ENCODE measurements around the gene SUMO3. TPM values are rescaled to one million over a fixed set of nuclear protein-coding genes. Genes with fewer than 3 reads are reported as not detected.

Gene SUMO3
- polyA plus RNA-seq, 1 donor (not counting 4 experiments of a cell fraction or from before 2014, with no cell fraction given): 115 TPM

DNA sequence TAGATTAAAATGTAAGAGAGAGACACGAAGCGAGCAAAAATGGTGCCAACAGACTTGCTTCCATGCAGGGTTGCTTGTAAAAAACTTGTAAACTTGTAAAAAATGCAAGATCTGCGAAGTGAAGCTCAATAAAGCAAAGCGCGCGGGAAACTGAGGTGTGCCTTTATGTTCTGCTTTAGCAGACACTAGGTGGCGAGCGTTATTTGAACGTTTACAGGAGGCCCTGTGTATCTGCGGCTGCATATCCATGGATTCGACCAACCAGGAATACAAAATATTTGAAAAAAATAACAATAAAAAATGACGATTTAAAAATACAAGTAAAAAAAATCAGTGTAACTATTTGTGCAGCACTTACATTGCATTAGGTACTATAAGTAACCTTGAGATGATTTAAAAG is 17.8 kb downstream of the SUMO3 start:
- FAIRE-seq (no peak), DNase-seq (ENCODE audit: low read depth, low spot score) (no peak)
- Histone ChIP-seq H2AFZ (ENCODE audit: control insufficient read depth, low read length) (no peak overlapping the region), H3K9ac (ENCODE audit: control insufficient read depth, extremely low read depth, insufficient read depth, low read length) (peak overlapping the region; percentile 83), H3K4me2 (ENCODE audit: control insufficient read depth, extremely low read depth, insufficient read depth, low read depth, low read length) (peak overlapping the region; percentile 75), H3K36me3 (ENCODE audit: control insufficient read depth in 2 of 2, extremely low read depth in 1 of 2, insufficient read depth in 2 of 2, low read length in 2 of 2) (peaks cover 6 to 18% of the 10 kb centered on the region in 2 experiments), H4K20me1 (ENCODE audit: control insufficient read depth, extremely low read depth, insufficient read depth, low read length) (peaks cover 10% of the 10 kb centered on the region), H3K9me1 (ENCODE audit: control insufficient read depth, extremely low read depth, insufficient read depth, low read length) (no peaks in the 10 kb centered on the region), H3K4me1 (ENCODE audit: control insufficient read depth, extremely low read depth, insufficient read depth, low read length) (peaks cover 17% of the 10 kb centered on the region), H3K9me3 (ENCODE audit: control insufficient read depth, low read depth, low read length) (no peaks in the 10 kb centered on the region), H3K27me3 (ENCODE audit: control insufficient read depth, extremely low read depth, insufficient read depth, low read length) (no peaks in the 10 kb centered on the region), H3K27ac (ENCODE audit: control insufficient read depth, insufficient read depth, low read length) (no peak overlapping the region), H3K4me3 (ENCODE audit: control insufficient read depth in 2 of 3, extremely low read depth in 1 of 3, insufficient read depth in 2 of 3, low read depth in 1 of 3, low read length in 3 of 3) (peak overlapping the region in 2 of 3 experiments; percentile 98 to 99), H3K79me2 (ENCODE audit: control insufficient read depth, insufficient read depth, low read length) (peaks cover 68% of the 10 kb centered on the region)
- dilution Hi-C loops (cut with MboI; ENCODE audit: extremely low pct_ligation_motif_present, low sequenced_read_pairs): no loop called here
- no peak for TF ChIP-seq EZH2 (IDR thresholded peaks at IDR 0.05; ENCODE audit: low read length)
- TF ChIP-seq, protein P1, sequence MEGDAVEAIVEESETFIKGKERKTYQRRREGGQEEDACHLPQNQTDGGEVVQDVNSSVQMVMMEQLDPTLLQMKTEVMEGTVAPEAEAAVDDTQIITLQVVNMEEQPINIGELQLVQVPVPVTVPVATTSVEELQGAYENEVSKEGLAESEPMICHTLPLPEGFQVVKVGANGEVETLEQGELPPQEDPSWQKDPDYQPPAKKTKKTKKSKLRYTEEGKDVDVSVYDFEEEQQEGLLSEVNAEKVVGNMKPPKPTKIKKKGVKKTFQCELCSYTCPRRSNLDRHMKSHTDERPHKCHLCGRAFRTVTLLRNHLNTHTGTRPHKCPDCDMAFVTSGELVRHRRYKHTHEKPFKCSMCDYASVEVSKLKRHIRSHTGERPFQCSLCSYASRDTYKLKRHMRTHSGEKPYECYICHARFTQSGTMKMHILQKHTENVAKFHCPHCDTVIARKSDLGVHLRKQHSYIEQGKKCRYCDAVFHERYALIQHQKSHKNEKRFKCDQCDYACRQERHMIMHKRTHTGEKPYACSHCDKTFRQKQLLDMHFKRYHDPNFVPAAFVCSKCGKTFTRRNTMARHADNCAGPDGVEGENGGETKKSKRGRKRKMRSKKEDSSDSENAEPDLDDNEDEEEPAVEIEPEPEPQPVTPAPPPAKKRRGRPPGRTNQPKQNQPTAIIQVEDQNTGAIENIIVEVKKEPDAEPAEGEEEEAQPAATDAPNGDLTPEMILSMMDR (optimal IDR thresholded peaks at IDR 0.05 in 1 of 3, IDR thresholded peaks at IDR 0.05 in 1 of 3, conservative IDR thresholded peaks at IDR 0.05 in 1 of 3; ENCODE audit: extremely low read depth in 1 of 3, insufficient read depth in 2 of 3, low read length in 3 of 3): peak; percentile 40 to 65 (median 49)

DNA sequence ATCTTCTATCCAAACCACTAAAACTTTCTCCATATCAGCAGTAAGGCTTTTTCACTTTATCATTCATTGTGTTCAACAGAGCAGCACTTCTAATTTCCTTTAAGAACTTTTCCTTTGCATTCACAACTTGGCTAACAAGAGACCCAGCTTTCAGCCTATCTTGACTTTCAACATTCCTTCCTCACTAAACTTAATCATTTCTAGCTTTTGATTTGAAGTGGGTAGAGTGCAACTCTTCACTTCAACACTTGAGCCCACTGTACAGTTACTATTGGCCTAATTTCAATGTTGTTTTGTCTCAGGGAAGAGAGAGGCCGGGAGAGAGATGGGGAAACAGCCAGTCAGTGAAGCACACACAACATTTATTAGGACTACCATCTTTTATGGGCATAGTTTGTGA is 18.2 kb downstream of the SUMO3 start:
- H3K4me1 ChIP-seq (ENCODE audit: control insufficient read depth, extremely low read depth, insufficient read depth, low read length): peaks cover 17% of the 10 kb centered on the region
- TF ChIP-seq, protein P1 (optimal IDR thresholded peaks at IDR 0.05 in 1 of 3, IDR thresholded peaks at IDR 0.05 in 1 of 3, conservative IDR thresholded peaks at IDR 0.05 in 1 of 3; ENCODE audit: extremely low read depth in 1 of 3, insufficient read depth in 2 of 3, low read length in 3 of 3): no peak
- TF ChIP-seq EZH2 (IDR thresholded peaks at IDR 0.05; ENCODE audit: low read length): no peak
- H3K36me3 ChIP-seq (ENCODE audit: control insufficient read depth in 2 of 2, extremely low read depth in 1 of 2, insufficient read depth in 2 of 2, low read length in 2 of 2): peaks cover 3 to 14% of the 10 kb centered on the region in 2 experiments
- H3K9me3 ChIP-seq (ENCODE audit: control insufficient read depth, low read depth, low read length): no peaks in the 10 kb centered on the region
- no peak overlapping the region for H3K9ac ChIP-seq (ENCODE audit: control insufficient read depth, extremely low read depth, insufficient read depth, low read length)
- dilution Hi-C loops (cut with MboI; ENCODE audit: extremely low pct_ligation_motif_present, low sequenced_read_pairs): no loop called here
- no peak overlapping the region for H2AFZ ChIP-seq (ENCODE audit: control insufficient read depth, low read length)
- H3K27me3 ChIP-seq (ENCODE audit: control insufficient read depth, extremely low read depth, insufficient read depth, low read length): no peaks in the 10 kb centered on the region
- no peaks in the 10 kb centered on the region for H3K9me1 ChIP-seq (ENCODE audit: control insufficient read depth, extremely low read depth, insufficient read depth, low read length)
- H4K20me1 ChIP-seq (ENCODE audit: control insufficient read depth, extremely low read depth, insufficient read depth, low read length): peaks cover 10% of the 10 kb centered on the region
- peaks cover 73% of the 10 kb centered on the region for H3K79me2 ChIP-seq (ENCODE audit: control insufficient read depth, insufficient read depth, low read length)
- FAIRE-seq (no peak), DNase-seq (ENCODE audit: low read depth, low spot score) (no peak)
- H3K27ac ChIP-seq (ENCODE audit: control insufficient read depth, insufficient read depth, low read length): no peak overlapping the region
- H3K4me3 ChIP-seq (ENCODE audit: control insufficient read depth in 2 of 3, extremely low read depth in 1 of 3, insufficient read depth in 2 of 3, low read depth in 1 of 3, low read length in 3 of 3): peak overlapping the region in 1 of 3 experiments; percentile 98
- peak overlapping the region; percentile 75 for H3K4me2 ChIP-seq (ENCODE audit: control insufficient read depth, extremely low read depth, insufficient read depth, low read depth, low read length)
